ENCODE data around the gene RHCG. TPM values are rescaled to one million over a fixed set of nuclear protein-coding genes. Genes with fewer than 3 reads are reported as not detected.

Gene RHCG
- total RNA-seq, 4 donors from 2014 or later: 1.5 to 140 (median 8.4) TPM

GRCh38 chr15:89490814-89491315 lies 5.5 kb downstream of the RHCG start:
- no peak for ATAC-seq
- Histone ChIP-seq H3K27ac (no peak overlapping the region), H3K4me3 (no peak overlapping the region), H3K4me1 (no peaks in the 10 kb centered on the region), H3K36me3 (no peaks in the 10 kb centered on the region), H3K27me3 (peaks cover 89% of the 10 kb centered on the region), H3K9me3 (no peaks in the 10 kb centered on the region)
- TF ChIP-seq CTCF (IDR thresholded peaks at IDR 0.05) (no peak), EP300 (IDR thresholded peaks at IDR 0.05) (no peak), POLR2AphosphoS5 (IDR thresholded peaks at IDR 0.05) (no peak), POLR2A (IDR thresholded peaks at IDR 0.05) (no peak)
- 63 to 66% methylated on average over 4 to 6 of the region's 8 CpGs for WGBS, 2 donors (ENCODE audit: low coverage in 1 of 2)

GRCh38 chr15:89490081-89490813 lies 6.1 kb downstream of the RHCG start:
- Histone ChIP-seq H3K4me3 (no peak overlapping the region), H3K4me1 (no peaks in the 10 kb centered on the region), H3K36me3 (no peaks in the 10 kb centered on the region), H3K27ac (no peak overlapping the region), H3K9me3 (no peaks in the 10 kb centered on the region), H3K27me3 (peaks cover 86% of the 10 kb centered on the region)
- ATAC-seq: no peak
- 44 to 66% methylated on average over 4 to 7 of the region's 10 CpGs for WGBS, 2 donors (ENCODE audit: low coverage in 1 of 2)
- TF ChIP-seq CTCF (IDR thresholded peaks at IDR 0.05): no peak
- TF ChIP-seq POLR2AphosphoS5 (IDR thresholded peaks at IDR 0.05): no peak
- no peak for TF ChIP-seq POLR2A (IDR thresholded peaks at IDR 0.05)
- no peak for TF ChIP-seq EP300 (IDR thresholded peaks at IDR 0.05)

- Histone ChIP-seq H3K36me3 (no peaks in the 10 kb centered on the region), H3K4me3 (no peak overlapping the region), H3K9me3 (no peaks in the 10 kb centered on the region), H3K27me3 (peaks cover 78% of the 10 kb centered on the region), H3K4me1 (no peaks in the 10 kb centered on the region), H3K27ac (no peak overlapping the region)
- TF ChIP-seq EP300 (IDR thresholded peaks at IDR 0.05) (no peak), POLR2A (IDR thresholded peaks at IDR 0.05) (no peak), POLR2AphosphoS5 (IDR thresholded peaks at IDR 0.05) (no peak), CTCF (IDR thresholded peaks at IDR 0.05) (no peak)
- ATAC-seq: no peak
- WGBS, 2 donors (ENCODE audit: low coverage in 1 of 2): 56 to 71% methylated on average over 1 to 3 of the region's 4 CpGs
These were observed 7.0 kb downstream of the RHCG start for GRCh38 chr15:89489376-89489775.

- H3K4me1 ChIP-seq: no peaks in the 10 kb centered on the region
- H3K27me3 ChIP-seq: peaks cover 62% of the 10 kb centered on the region
- 30% methylated on average over 1 of the region's 2 CpGs; no CpG with 5 or more reads in 1 of the 2 donors for WGBS, 2 donors (ENCODE audit: low coverage in 1 of 2)
- TF ChIP-seq POLR2AphosphoS5 (IDR thresholded peaks at IDR 0.05): no peak
- TF ChIP-seq CTCF (IDR thresholded peaks at IDR 0.05): no peak
- no peak for TF ChIP-seq EP300 (IDR thresholded peaks at IDR 0.05)
- TF ChIP-seq POLR2A (IDR thresholded peaks at IDR 0.05): no peak
- H3K4me3 ChIP-seq: no peak overlapping the region
- H3K27ac ChIP-seq: no peak overlapping the region
- no peaks in the 10 kb centered on the region for H3K36me3 ChIP-seq
- H3K9me3 ChIP-seq: no peaks in the 10 kb centered on the region
- ATAC-seq: no peak
These were observed 8.6 kb downstream of the RHCG start for GRCh38 chr15:89487791-89488190.

GRCh38 chr15:89486726-89487050 lies 9.7 kb downstream of the RHCG start:
- Histone ChIP-seq H3K9me3 (no peaks in the 10 kb centered on the region), H3K4me1 (no peaks in the 10 kb centered on the region), H3K36me3 (no peaks in the 10 kb centered on the region), H3K4me3 (no peak overlapping the region), H3K27me3 (peaks cover 55% of the 10 kb centered on the region), H3K27ac (no peak overlapping the region)
- ATAC-seq: no peak
- 20% methylated on average over 1 of the region's 24 CpGs; no CpG with 5 or more reads in 1 of the 2 donors for WGBS, 2 donors (ENCODE audit: low coverage in 1 of 2)
- no peak for TF ChIP-seq CTCF (IDR thresholded peaks at IDR 0.05)
- TF ChIP-seq POLR2AphosphoS5 (IDR thresholded peaks at IDR 0.05): no peak
- no peak for TF ChIP-seq POLR2A (IDR thresholded peaks at IDR 0.05)
- no peak for TF ChIP-seq EP300 (IDR thresholded peaks at IDR 0.05)
